Measurements from ENCODE around the gene ELL.

DNA sequence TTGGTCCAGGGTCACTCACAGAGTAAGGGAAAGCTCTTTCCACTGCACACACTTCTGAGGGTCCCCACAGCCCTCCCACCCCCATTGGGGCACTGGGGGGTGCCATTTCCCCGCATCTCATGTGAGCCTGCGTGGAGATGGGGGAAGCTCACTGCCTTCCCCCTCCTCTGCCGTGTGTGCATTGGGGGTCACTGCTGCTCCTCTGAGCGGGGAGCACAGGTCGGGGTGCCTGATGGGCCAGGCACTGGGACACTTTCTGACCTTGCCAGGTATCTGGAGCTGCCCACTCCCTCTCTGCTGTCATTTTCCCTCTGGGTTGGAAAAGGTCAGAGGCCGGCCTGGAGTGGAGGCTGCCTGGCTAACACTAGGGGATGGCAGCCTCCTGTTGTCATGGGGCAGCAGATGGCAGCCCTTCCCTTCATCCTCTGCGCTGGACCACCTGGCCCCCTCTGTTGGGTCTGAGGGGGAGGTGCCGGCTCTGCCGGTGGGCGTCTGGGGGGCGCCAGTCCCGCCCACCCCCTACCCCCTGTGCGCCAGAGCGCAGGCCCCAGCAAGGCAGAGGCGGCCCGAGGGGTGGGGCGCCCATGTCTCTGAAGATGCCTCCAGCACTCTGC, 93.6 kb downstream of the ELL start:
- TF ChIP-seq, protein P1, sequence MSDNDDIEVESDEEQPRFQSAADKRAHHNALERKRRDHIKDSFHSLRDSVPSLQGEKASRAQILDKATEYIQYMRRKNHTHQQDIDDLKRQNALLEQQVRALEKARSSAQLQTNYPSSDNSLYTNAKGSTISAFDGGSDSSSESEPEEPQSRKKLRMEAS (CRISPR knock-in tag; IDR thresholded peaks at IDR 0.05): no peak
- TF ChIP-seq, protein P2, sequence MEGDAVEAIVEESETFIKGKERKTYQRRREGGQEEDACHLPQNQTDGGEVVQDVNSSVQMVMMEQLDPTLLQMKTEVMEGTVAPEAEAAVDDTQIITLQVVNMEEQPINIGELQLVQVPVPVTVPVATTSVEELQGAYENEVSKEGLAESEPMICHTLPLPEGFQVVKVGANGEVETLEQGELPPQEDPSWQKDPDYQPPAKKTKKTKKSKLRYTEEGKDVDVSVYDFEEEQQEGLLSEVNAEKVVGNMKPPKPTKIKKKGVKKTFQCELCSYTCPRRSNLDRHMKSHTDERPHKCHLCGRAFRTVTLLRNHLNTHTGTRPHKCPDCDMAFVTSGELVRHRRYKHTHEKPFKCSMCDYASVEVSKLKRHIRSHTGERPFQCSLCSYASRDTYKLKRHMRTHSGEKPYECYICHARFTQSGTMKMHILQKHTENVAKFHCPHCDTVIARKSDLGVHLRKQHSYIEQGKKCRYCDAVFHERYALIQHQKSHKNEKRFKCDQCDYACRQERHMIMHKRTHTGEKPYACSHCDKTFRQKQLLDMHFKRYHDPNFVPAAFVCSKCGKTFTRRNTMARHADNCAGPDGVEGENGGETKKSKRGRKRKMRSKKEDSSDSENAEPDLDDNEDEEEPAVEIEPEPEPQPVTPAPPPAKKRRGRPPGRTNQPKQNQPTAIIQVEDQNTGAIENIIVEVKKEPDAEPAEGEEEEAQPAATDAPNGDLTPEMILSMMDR (IDR thresholded peaks at IDR 0.05): no peak
- TF ChIP-seq ETV6 (CRISPR knock-in tag; IDR thresholded peaks at IDR 0.05) (no peak), ZBTB21 (CRISPR knock-in tag; IDR thresholded peaks at IDR 0.05; ENCODE audit: borderline replicate concordance) (no peak), EMX1 (CRISPR knock-in tag; IDR thresholded peaks at IDR 0.05) (no peak)
- TF ChIP-seq, protein P3, sequence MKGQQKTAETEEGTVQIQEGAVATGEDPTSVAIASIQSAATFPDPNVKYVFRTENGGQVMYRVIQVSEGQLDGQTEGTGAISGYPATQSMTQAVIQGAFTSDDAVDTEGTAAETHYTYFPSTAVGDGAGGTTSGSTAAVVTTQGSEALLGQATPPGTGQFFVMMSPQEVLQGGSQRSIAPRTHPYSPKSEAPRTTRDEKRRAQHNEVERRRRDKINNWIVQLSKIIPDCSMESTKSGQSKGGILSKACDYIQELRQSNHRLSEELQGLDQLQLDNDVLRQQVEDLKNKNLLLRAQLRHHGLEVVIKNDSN (CRISPR knock-in tag; IDR thresholded peaks at IDR 0.05): no peak
